ENCODE measurements around the gene XCL2.
"Not testable (repeated sequence)": the region's sequence is repeated elsewhere in the genome, so short reads cannot be mapped to it uniquely, and the experiment has no call there.

Gene XCL2

DNA sequence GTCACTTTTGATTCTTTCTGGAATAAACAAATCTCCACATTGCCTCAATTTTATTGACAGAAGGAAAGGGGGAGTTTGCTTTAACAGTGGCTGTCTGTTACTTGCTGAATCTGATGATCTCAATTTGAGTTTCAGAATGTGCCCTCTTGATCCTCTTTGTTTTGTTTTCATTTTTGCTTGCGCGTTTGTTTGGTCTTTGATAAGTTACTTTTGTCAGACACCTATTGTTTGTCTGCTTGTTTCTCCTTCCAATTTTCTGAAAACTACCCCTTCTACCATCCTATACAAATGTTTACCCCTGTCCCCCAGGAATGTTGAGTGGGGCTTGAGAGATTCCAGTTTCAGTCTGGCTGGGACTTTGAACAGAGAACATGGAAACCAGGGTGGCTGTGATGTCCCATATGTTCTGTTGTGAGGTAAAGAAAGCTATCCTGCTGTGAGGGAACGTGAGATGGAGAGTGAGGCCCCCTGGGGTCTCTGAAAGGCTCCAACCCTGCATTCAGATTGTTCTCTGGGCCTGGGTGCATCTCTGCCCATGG lies 11.8 kb upstream of the XCL2 start:
- no peak for DNase-seq

DNA sequence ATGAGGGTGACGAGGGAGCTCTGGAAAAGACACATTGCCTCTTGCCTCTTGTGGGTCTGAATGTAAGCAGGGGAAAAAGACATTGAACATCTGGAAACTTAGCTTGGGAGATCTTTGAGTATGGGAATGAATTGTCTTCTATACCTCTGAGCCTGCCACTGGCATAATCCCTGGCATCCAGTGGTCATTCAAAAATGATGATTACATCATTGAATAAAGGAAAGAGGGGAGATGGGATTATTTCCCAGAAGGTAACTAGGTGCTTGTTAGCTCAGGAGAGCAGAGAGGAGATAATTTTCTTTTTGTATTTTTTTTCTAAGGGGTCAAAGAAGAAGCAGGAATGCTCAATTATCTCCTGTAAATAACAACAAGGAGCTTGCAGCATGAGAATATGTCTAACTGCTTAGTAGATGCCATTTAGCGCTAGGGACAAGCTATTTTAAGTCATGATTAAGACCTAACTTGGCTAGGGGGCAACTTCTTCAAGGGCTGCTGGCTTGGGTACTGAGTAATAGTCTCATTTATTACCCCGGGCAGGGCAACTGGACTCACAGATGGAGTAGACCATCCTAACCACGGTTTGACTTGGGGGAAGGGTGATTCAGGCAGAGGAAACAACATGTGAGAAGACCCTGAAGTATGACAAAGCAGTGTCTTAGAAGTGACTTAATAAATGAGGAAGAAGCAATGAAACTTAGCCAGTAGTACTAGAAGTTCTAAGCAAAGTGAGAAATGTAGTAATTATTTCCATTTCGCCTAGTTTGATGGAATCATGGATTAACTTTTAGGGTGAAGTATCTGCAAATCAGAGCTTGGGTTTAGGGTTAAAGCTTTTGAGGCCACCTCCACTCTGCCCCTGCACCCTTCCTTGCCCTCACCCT lies 11.0 kb upstream of the XCL2 start:
- no peak for DNase-seq

DNA sequence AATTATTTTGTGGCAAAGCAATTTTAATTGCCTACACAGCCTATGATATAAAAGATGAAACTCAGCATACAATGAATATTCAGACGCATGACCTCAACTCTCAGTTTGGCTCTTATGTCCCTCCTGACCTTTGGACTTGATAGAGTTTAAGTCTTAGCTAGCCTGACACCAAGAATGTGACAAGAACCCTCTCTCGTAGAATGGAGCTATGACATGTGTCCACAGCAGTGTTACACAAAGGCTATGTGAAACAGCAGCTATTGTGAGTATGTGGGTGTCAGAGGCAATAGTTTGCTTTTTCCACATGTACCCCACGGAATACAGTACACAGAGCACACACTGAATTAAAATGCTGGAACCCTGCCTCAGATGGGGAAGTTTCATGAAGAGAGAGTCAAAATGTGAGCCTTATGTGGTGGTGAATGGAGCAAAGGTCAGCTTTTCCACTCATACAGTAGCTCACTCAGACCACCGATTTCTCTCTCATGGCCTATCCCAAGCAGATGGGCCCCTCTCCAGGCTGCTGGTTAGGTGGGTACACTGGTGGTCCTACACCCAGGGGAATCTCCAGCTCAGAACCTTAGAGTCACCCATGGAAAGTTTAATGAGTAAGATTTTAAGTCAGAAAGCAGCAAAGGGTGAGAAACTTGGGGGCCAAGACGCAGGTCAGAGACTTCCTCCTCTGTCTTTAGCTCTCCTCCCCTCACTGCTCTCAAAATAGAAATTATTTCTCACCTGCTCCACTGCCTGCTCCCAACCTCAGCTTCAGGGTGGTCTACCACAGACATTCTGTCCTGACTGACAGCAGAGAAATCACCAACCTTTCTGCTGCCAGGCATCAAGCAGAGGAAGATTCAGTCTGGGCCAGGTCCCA lies 10.1 kb upstream of the XCL2 start:
- DNase-seq, result no peak

DNA sequence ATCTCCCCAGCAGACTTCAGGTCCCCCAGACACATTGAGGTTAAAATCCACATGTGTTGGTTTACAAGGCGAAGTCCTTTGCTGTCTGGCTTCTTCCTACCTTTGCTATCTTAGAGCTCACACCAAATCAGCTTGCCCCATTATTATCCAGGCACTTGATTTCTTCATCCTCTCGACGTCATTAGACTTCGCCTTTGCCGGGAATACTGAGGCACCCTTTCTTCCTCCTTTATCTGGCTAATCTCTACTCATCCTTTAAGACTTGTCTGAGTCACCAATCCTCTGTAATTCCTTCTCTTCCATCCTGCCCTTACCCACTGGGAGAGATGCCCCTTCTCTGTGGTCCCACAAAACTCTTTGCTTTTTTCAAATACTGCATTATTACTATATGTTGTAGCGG lies 9.2 kb upstream of the XCL2 start:
- no peak for DNase-seq

- no peak for DNase-seq
These were observed 7.9 kb upstream of the XCL2 start for GRCh38 chr1:168551688-168552087.

GRCh38 chr1:168550971-168551370 lies 7.2 kb upstream of the XCL2 start:
- no peak for DNase-seq

DNA sequence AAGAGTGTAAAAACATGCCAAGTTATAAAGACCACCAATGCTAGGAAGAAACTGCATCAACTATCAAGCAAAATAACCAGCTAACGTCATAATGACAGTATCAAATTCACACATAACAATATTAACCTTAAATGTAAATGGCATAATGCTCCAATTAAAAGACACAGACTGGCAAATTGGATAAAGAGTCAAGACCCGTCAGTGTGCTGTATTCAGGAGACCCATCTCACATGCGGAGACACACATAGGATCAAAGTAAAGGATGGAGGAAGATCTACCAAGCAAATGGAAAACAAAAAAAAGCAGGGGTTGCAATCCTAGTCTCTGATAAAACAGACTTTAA lies 2.7 kb upstream of the XCL2 start:
- not testable (repeated sequence) for DNase-seq

GRCh38 chr1:168545678-168546552 lies 2.1 kb upstream of the XCL2 start:
- not testable (repeated sequence) for DNase-seq

GRCh38 chr1:168542978-168543377 lies 819 bp downstream of the XCL2 start:
- DNase-seq, result not testable (repeated sequence)

DNA sequence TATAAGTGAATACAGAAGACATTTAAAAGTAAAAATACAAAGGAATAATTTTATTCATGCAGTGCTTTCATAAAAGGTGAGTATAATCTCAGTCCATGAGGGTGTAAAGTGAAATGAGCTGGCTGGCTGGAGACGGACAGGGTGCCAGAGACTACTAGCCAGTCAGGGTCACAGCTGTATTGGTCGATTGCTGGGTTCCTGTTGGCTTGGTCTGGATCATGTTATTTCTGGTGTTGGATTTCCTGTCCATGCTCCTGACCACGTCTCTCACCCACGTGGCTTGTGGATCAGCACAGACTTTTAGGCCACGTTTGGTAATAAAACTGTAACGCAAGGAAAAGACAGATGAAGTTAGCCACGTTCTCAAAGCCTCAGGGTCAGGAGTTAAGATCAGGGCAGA lies 3.0 kb downstream of the XCL2 start:
- not testable (repeated sequence) for DNase-seq

DNA sequence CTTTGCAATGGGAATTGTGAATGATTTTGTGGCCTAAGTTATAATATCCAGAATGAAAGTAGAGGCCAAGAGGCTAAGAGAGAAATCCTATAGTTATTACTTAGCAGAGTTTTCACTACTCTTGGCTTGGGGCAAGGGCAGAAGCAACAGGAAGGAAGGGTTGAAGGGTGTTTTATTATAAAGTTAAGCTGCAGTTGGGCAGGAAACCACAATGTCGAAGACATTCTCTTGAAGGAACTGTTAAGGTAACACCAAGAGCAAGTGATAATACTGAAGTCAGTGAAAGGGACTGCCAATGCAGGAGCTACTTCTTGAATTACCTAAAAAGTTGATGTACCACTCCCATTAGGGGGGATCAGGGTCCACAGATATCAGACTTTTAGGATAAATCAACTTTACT lies 8.3 kb downstream of the XCL2 start:
- peak; percentile 40 for DNase-seq

- DNase-seq, result no peak
These were observed 12.0 kb downstream of the XCL2 start for GRCh38 chr1:168531615-168532345.

DNA sequence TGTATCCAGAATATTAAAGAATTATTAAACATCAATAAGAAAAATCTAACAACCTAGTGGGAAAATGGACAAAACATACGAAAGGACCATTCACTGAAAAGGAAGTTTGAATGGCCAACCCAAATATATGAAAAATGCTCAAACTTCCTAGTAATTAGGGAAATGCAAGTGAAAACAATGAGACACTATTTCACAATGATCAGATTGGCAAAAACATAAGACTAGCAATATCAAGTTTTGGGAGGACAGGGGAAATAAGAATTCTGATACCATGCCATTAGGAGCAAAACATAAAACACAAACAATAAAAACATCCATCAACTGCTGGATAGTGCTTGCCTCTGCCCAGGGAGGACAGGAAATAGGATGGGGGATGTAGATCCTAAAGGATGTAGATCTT lies 14.3 kb downstream of the XCL2 start:
- DNase-seq, result no peak

DNA sequence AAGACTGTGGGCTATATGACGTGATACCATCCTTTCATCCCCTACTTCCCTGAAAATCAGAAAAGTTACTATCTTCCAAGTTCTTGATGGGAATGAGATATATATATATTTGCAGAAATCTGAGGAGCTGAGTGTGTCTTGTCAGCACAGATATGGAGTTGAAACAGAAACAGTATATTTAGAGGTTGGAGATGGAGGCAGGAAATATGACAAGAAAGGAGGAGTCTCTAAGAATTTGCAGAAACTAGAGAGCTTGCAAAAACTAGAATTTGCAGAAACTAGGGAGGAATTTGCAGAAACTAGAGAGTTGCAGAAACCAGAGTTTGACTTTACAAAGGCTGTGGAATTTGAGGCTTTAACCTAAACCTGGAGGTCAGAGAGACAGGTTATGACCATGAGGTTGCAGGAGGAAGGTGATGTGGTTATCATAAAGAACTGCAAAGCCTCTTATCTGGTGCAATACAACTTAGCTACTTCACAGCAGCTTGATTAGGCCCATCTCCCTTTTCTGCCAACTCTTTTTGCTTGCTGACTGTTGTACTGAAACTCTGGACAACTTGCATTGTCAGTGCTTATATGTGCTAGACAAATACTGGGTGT lies 22.3 kb downstream of the XCL2 start:
- DNase-seq, result no peak

DNA sequence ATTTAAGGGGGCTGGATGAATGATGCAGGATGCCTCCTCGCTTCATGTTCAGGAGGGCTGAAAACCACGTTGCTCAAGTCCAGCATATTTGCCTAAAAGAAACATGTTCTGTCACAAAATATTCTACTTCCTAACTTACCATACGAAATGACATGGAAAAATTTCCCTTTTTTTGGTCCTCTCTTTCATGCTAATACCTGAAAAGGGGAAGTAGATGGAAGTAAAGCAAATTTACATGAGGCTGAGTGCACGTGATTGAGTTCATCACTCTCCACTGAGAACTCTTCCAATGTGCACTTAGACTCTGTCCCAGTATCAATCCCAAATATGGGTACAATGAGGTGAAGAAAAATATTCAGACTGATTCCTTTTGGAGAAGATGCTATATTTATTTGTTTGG lies 23.0 kb downstream of the XCL2 start:
- DNase-seq, result no peak

DNA sequence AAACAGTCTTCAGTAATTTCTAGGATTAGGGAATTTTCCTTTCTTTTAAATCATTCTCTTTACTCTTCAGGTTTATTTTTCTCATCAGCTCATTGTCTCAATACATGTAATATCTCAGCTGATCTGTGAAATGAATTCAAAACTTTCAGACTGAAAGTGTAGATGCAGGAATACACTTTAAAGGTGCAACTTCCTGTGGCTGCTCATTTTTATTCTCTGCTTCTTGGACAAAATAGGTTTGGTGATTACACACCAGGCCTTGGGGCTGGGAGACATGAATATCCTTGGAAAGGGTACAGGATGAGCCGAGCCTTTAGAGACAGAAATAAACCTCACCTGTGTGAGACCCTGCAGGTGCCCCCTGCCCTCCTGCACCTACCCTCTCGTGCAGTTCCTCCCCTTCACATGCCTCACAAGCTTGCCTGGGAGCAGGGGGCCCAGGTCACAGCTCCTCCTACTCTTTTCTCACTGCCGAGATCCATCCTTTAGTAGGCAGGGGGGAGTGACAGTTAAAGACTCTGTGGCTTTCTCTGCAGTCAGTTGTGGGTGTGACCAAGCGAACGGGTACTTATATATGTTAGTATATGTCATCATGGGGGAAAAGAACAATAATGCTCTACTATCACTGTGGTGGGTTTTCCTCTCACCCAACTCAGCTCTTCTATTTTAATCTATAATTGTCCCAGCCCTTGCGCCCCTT lies 23.6 kb downstream of the XCL2 start:
- DNase-seq, result peak; percentile 50

DNA sequence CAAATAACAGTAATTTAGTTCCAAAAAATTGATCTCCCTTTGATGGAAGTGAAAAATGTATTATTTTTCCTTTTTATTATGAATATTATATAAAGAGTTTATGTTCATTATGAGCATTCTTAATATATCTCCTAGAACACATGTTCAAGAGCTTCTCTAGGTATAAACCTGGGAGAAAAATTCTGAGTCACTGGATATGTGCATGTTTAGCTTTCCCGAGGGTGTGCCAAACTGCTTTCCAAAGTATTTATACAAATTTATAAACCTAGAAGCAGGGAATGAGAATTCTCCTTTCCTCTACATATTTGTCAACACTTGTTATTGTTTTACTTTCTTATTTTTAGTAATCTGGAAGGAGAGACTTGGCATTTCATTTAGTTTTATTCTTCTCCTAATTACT lies 25.0 kb downstream of the XCL2 start:
- no peak for DNase-seq

- no peak for DNase-seq
These were observed 25.6 kb downstream of the XCL2 start for GRCh38 chr1:168518201-168518689.

GRCh38 chr1:168514455-168514854 lies 29.3 kb downstream of the XCL2 start:
- DNase-seq, result no peak

- no peak for DNase-seq
These were observed 30.0 kb downstream of the XCL2 start for GRCh38 chr1:168513656-168514404.
